TTC549 (cell line): ENCODE results near the gene CCDC192.

ENCODE experiments used
- FAIRE-seq: peaks from 2 replicates; lab custom pipeline; 2012; peaks lifted over from hg19 to GRCh38; lab: Jason Lieb, UNC

CCDC192 gene

DNA sequence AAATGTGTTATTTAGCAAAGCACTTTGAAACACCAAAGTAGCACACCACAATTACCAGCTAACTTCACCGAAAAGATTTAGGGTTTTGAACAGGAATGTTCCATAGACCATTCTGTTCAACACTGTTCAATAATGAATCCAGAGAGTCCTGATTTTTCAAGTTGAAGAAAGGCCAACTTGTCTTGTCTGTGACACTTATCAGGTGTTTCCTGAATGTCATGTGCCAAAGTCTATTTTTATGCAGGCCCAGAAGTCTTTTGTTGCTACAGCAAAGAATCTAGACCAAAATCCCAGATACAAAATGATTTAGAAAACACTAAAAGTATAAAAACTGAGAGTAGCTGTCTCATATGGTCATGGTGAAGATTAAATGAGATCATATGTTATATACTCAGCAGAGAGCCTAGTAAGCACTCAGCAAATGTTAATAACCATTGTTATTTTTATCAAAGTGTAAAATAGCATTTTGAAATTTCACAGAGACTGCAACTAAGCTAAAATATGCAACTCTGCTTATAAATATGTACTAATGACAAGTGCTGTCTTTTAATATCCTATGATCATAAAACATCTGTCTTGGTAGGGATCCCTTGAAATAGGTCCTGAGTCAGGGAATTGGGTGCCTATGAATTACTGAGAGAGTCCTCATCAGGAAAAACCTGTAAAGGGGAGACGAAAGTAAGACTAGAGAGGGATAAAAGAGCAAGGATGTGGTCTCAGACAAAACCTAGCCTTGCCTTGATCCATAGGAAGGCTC is 258.0 kb downstream of the CCDC192 start:
- no peak for FAIRE-seq

DNA sequence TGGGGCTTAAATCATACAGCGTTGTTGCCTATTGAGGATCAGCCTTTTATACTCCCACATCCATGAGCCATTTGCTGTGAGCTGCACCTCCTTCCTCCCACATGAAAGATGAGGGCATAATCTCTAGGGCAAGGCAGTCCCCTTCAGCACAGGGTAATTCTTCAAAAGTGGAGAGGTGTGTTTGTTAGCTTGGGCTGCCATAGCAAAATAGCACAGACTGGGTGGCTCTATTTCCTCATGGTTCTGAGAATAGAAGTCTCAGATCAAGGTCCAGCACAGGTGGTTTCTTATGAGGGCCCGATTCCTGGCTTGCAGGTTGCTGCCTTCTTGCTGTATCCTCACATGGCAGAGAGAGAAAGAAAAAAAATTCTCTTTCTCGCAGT is 258.6 kb downstream of the CCDC192 start:
- FAIRE-seq: no peak

GRCh38 chr5:127962491-127962890 is 259.3 kb downstream of the CCDC192 start:
- no peak for FAIRE-seq

GRCh38 chr5:127963233-127963632 is 260.0 kb downstream of the CCDC192 start:
- no peak for FAIRE-seq

DNA sequence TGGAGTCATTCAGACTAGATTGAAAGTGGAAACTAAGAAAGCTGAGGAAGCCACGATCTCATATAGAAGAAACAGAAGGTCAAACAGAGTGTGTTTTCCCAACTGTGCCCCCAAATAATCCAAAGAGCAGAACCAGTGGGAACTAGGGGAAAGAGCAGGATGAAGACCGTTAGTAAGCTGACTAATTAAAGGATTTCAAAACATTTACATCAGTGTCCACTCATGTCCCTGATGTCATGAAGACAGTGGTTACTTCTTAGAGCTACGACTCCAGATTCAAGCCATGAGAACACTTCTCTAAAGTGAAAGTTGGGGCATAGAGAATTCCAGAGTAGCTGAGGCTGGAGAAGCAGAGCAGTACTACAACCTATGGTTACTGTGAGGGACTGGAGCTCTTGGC is 260.7 kb downstream of the CCDC192 start:
- no peak for FAIRE-seq

DNA sequence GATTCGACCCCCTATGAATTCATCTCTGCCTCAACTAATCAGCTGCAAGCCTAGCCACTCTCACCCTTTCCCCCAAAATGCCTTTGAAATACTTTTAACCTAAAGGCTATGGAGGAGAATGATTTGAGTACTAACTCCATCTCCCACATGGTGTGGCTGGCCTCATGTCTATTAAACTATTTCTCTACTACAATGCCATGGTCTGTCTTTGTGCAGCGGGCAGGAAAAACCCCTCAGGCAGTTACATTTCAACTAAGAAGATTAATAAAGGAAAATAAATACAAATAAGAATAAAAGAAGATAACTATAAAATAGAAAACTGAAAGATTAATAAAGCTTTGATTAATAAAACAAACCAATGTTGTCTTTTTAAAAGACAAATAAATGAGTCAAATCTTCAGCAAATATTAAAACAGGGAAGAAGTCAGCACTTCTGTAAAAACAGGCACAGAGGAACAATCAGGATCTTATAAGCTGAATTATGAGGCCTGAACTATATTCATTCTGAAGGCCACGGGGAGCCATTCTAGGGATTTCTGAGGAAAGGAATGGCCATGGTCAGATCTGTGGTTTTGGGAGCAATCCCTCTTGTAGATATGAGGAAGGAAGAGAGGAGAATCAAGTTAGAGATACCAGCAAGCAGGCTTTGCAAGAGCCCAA is 264.3 kb downstream of the CCDC192 start:
- no peak for FAIRE-seq

GRCh38 chr5:127967983-127968592 is 264.9 kb downstream of the CCDC192 start:
- FAIRE-seq: no peak

DNA sequence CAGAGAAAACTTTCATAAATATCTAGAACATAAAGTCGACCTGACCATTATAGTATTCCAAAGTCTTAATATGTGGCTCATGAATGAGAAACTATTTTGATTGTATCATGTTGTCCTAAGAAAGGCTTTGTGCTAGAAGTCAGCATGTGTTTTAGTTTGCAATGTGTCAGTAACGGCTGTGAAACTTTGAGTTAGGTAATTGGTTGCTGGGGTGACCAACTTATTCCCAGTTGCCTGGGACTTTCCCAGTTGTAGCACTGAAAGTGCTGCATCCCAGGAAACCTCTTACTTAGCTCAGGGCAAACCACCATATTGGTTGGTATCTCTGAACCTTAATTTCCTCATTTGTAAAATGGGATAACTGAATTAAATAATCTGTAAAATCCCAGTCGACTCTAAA is 265.8 kb downstream of the CCDC192 start:
- FAIRE-seq: no peak

DNA sequence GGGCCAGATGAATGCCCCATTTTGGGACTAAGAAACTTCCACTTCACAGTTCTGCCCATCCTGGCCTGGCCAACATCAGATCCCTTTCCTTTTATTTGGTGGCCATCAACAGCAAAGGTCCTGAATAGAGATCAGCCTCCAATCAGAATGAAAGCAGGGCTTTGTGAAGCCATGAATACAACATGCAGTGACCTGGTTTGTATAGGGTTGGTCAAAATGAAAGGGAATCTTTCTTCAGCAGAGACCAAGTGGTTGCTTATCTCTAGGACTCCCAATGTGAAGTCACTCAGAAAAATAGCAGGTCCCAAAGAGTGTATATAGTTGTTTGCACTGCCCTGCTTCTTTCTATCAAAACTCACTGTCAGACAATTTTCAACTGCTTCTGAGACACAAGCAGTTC is 266.5 kb downstream of the CCDC192 start:
- FAIRE-seq: no peak

DNA sequence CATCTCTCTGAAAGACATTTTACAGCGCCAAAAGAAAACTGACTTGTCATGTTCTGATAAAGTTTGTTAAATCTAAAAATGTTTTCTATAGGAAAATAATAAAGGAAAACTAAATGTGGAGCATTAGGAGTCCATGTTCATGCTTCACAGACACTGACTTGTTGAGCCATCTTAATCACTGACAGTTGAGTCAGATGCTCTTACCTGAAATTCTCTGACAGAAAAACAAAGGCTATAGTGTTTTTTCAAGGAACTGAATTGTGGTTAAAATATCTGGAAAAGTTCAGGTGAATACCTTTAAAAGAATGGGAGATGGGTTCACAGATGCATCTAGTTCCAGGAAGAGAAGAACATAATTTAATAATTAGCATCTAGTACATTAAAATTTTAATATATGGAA is 266.9 kb downstream of the CCDC192 start:
- no peak for FAIRE-seq

- FAIRE-seq: no peak
These were observed 267.7 kb downstream of the CCDC192 start for GRCh38 chr5:127970854-127971425.

DNA sequence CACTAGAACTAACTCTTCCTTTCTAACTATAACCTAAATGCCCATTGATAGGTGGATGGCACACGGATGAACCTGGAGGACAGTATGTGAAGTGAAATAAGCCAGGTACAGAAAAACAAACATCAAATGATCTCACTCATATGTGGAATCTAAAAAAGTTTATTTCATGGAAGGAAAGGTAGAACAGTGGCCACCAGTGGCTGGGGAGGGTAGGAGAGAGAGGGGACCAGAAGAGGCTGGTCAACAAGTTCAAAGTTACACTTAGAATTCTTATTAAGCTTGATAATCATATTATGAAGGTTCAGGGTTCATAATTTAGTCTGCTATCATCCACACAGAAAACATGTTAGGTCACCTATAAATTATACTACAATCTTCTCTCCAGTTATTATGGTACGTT is 272.8 kb downstream of the CCDC192 start:
- no peak for FAIRE-seq

DNA sequence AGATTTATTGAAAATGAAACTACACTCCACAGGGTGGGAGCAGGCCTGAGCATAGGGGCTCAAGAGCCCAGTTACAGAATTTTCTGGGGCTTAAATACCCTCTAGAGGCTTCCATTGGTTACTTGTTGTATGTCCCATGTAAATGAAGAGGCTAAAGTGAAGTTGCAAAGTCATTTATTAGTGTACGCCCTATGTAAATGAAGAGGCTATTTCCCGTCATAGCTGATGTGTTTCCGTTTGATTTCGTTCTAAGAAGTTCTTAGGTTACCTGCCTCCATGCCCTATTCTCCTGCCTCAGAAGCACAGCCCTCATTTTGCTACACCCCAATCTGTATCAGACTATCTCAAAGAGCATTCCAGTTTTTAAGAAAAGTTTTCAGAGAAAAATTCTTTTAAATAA is 273.3 kb downstream of the CCDC192 start:
- FAIRE-seq: no peak

- no peak for FAIRE-seq
These were observed 274.0 kb downstream of the CCDC192 start for GRCh38 chr5:127976991-127977717.

GRCh38 chr5:127978738-127979300 is 275.6 kb downstream of the CCDC192 start:
- FAIRE-seq: no peak

GRCh38 chr5:127979475-127979874 is 276.3 kb downstream of the CCDC192 start:
- no peak for FAIRE-seq

- no peak for FAIRE-seq
These were observed 277.7 kb downstream of the CCDC192 start for GRCh38 chr5:127980843-127981242.

- no peak for FAIRE-seq
These were observed 278.3 kb downstream of the CCDC192 start for GRCh38 chr5:127981498-127981897.

DNA sequence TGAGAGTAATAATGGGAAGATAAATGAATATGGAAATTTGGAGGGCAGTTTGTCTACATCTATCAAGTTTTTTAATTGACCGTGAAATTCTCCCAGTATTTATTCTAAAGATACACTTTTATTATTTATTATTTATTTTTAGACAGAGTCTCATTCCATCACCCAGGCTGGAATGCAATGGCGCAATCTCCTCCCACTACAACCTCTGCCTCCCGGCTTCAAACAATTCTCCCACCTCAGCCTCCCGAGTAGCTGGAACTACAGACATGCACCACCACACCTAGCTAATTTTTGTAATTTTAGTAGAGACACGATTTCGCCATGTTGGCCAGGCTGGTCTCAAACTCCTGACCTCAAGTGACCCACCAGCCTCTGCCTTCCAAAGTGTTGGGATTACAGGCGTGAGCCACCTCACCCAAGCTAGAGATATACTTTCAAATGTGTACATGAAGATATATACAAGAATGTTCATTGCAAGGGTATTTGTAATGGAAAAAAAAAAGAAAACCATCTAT is 282.7 kb downstream of the CCDC192 start:
- no peak for FAIRE-seq

GRCh38 chr5:127987354-127988145 is 284.4 kb downstream of the CCDC192 start:
- no peak for FAIRE-seq

DNA sequence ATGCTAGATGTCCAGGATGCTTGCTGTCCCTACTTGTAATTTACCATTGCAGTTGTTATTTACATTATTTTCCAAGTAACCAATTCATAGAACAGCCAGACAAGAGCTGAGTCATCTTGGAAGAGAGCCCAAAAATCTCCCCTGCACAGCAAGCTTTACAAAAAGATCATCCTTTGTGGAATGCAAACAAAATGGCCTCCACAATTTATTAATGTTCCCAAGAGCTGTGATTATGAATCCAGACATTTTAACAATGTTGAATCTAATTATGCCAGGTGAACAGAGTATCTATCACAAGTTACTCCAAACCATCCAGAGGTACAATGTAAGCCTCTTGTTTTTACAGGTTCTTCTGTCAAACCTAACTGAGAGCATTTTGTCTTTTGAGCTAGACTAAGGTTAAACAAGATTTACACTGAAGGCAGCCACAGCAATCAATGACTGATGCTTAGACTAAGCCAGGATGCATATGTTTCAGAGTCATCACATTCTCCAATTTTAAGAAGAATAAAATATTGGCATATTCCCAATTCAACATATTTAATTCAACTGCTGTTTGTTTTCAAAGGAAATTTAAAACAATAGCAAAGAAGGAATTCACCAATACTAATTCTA is 285.1 kb downstream of the CCDC192 start:
- FAIRE-seq: no peak
